ENCODE results near the gene BCL7C.

The BCL7C gene

GRCh38 chr16:30922420-30922959, 28.6 kb upstream of the BCL7C start:
- DNase-seq = peak; percentile 99

- DNase-seq = peak; percentile 50
These were observed 28.0 kb upstream of the BCL7C start for GRCh38 chr16:30921748-30922419.

GRCh38 chr16:30921459-30921747, 27.5 kb upstream of the BCL7C start:
- no peak for DNase-seq

DNA sequence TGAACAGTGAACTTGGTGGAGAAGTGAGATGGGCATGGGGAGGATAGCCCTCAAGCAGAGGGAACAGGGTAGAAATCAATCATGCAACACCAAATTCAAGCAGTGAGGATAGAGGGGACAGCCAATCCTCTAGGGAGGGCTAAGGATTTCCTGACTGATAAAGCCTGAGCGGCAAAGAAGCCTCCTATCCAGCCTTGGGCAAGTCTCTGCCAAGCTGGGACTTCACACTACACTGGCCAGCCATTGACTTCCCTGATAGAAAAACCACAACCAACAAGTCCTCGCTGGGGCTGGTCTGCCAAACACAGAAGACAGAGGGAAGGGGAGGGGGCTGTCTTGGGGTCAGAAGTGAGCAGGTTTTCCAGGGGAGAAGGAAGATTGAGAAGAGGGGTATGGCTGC, 27.0 kb upstream of the BCL7C start:
- DNase-seq = no peak

GRCh38 chr16:30918614-30919013, 24.7 kb upstream of the BCL7C start:
- DNase-seq = no peak

DNA sequence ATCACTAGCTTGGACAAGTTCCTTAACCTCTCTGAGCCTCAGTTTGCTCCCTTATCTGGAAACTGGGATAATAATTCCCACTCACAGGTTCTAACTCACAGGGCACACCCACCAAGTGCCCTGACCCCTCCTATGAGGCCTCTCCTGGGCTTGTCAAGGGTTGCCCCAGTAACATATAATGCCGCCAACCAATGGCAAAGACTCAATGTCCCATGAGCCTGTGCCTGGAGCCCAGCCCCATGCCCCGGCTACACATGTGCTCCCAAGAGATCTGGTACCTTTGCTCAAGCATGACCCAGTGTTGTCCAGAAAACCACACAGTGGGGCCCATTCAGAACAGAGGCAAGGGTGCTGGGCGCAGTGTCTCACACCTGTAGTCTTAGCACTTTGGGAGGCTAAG, 21.0 kb upstream of the BCL7C start:
- DNase-seq = no peak

GRCh38 chr16:30912794-30913412, 19.0 kb upstream of the BCL7C start:
- DNase-seq = no peak

- no peak for DNase-seq
These were observed 16.7 kb upstream of the BCL7C start for GRCh38 chr16:30910427-30911029.

DNA sequence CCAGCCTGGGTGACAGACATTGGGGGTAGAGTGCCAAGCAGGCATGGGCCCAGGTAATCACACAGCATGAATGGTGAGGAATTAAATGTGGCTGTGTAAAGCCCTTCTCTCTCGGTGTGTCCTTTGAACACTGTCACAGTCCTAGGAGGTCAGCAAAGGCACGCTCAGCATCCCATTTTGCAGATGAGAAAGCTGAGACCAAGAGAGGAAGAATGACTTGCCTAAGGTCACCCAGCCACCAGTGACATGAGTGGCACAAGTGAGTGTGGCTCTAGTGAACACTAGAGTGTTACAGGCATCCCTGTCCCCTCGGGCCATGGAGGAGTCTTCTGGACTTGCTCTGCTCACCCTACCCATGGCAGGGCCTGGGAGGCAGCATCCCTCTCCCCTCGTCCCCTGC, 13.2 kb upstream of the BCL7C start:
- DNase-seq = no peak

- DNase-seq = no peak
These were observed 10.4 kb upstream of the BCL7C start for GRCh38 chr16:30904114-30904780.

DNA sequence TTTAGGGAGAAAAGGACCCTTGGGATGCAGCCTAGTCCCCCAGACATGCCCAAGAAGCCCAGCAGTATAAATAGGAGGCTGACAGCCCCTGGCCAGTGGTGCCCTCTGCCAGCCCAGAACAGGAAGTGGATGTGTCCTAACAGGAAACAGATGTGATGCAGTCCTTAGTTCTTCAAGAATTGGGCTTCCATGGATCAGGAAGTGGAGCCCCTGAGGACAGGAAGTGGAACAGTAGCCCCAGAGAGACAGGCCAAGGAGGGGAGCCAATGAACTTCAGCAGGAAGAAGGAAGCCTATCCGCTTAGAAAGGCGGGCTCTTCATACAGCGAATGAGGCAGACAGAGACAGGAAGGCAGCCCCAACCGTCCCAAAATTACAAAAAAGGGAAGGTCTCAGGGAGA, 9.7 kb upstream of the BCL7C start:
- no peak for DNase-seq

- DNase-seq = no peak
These were observed 9.1 kb upstream of the BCL7C start for GRCh38 chr16:30903002-30903401.

DNA sequence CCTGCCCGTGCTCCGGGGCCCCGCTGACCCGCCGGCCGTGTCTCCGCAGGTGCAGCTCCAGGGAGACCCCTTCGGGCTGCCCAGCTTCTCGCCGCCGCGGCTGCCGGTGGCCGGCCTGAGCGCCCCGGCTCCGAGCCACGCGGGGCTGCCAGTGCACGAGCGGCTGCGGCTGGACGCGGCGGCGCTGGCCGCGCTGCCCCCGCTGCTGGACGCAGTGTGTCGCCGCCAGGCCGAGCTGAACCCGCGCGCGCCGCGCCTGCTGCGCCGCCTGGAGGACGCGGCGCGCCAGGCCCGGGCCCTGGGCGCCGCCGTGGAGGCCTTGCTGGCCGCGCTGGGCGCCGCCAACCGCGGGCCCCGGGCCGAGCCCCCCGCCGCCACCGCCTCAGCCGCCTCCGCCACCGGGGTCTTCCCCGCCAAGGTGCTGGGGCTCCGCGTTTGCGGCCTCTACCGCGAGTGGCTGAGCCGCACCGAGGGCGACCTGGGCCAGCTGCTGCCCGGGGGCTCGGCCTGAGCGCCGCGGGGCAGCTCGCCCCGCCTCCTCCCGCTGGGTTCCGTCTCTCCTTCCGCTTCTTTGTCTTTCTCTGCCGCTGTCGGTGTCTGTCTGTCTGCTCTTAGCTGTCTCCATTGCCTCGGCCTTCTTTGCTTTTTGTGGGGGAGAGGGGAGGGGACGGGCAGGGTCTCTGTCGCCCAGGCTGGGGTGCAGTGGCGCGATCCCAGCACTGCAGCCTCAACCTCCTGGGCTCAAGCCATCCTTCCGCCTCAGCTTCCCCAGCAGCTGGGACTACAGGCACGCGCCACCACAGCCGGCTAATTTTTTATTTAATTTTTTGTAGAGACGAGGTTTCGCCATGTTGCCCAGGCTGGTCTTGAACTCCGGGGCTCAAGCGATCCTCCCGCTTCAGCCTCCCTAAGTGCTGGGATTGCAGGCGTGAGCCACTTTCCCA, 8.4 kb upstream of the BCL7C start:
- no peak for DNase-seq

GRCh38 chr16:30901201-30902028, 7.5 kb upstream of the BCL7C start:
- no peak for DNase-seq

DNA sequence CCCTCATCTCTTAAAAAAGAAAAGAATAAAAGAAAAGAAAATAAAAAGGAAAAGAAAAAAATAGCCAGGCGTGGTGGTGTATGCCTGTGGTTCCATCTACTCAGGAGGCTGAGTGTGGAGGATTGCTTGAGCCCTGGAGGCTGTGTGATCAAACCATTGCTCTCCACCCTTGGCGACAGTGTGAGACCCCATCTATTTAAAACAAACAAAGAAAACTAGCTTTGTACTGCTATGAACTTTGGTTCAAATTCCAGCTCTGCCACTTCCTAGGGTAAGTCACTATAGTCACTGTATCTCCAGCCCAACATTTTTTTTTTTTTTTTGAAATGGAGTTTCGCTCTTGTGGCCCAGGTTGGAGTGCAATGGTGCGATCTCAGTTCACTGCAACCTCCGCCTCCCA, 6.7 kb upstream of the BCL7C start:
- DNase-seq = no peak

DNA sequence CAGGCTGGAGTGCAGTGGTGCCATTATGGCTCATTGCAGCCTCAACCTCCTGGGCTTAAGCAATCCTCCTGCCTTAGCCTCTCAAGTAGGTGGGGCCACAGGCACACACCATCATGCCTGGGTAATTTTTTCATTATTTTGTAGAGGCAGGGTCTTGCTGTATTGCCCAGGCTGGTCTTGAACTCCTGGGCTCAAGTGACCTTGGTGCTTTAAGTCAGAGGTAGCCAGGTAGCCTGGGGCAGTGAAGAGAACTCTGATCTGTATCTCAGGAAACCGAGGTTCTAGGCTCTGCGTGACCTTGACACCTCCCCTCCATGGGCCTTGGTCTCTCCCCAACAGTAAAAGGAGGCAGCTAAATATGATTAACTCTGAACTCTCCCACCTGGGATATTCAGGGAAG, 5.9 kb upstream of the BCL7C start:
- DNase-seq = no peak

DNA sequence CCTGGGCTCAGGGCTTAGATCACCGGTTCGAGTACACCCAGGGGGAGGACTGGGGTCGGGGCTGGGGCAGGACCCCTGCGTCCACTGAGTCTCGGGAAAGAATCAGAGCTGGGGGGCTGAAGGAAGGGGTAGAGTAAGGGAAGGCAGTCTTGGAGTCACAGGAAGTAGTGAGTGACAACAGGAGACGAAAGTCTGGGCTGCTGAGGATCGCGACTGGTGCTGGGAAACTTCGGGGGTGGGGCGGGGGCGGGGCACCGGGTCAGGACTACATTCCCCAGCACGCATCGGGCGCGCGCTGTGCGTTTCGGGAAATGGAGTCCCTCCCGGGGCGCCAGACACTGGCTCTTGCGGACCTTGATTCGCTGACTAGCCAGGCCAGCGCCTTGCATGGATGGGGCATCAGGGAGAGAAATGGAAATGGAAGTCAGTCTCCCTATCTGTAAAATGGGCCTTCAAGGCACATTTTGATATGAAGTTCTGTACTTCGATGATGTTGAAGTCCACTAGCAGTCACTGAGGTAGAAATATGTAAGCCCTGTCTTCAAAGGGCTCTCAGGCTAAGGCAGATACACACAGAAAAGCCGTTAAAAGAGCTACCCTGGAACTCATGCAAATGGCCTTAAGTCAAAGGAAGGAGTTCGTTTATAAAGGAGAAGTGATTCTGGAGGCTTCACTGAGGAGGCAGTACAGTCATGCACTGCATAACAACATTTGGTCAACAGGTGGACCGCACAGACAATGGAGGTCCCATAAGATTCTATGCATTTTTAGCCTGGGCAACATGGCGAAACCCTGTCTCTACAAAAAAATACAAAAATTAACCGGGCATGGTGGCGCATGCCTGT, 3.2 kb upstream of the BCL7C start:
- DNase-seq = no peak

GRCh38 chr16:30896261-30896888, 2.5 kb upstream of the BCL7C start, which contains the start of gene CTF1:
TSS of gene CTF1 (plus strand) at chr16:30896614. CDS start at chr16:30896644, 30 bp downstream.
- no peak for DNase-seq

- no peak for DNase-seq
These were observed 1.9 kb upstream of the BCL7C start for GRCh38 chr16:30895627-30896260.
